T-helper 17 cell (primary cell): ENCODE data around the gene TRIM40. TPM values are rescaled to one million over a fixed set of nuclear protein-coding genes. Genes with fewer than 3 reads are reported as not detected.

Experiments used
- ATAC-seq: fragments of 150-1000 bp; cut with Tn5 transposase; 2 replicates; pipeline ENCODE4 v1.10.0; 2021; ENCODE audit warnings: mild to moderate bottlenecking, moderate library complexity
- DNase-seq, 3 donors: peaks; one replicate each; pipeline versions ENCODE4 v3.0.0 to v3.0.0-alpha.2; 2020 to 2021
- H3K9me3 ChIP-seq: one replicate; pipeline ENCODE4 v1.7.0; 2013; ENCODE audit warnings: low read length, mild to moderate bottlenecking; ENCODE audit not compliant: control insufficient read depth, poor library complexity, severe bottlenecking
- H3K27ac Mint-ChIP-seq: one replicate; pipeline ENCODE4 v1.8.0; 2022; ENCODE audit warnings: mild to moderate bottlenecking, moderate library complexity, mixed read lengths
- H3K27me3 Mint-ChIP-seq: one replicate; pipeline ENCODE4 v1.8.0; 2022; ENCODE audit warnings: mixed read lengths
- H3K36me3 Mint-ChIP-seq: one replicate; pipeline ENCODE4 v1.8.0; 2022; ENCODE audit warnings: low read depth, mixed read lengths
- H3K4me1 Mint-ChIP-seq: one replicate; pipeline ENCODE4 v1.8.0; 2022; ENCODE audit warnings: mild to moderate bottlenecking, mixed read lengths
- H3K4me3 Mint-ChIP-seq: one replicate; pipeline ENCODE4 v1.8.0; 2022; ENCODE audit warnings: mild to moderate bottlenecking, moderate library complexity, mixed read lengths
- total RNA-seq, 4 donors: library from RNA in 2 of 4; stranded (reverse) in 2 of 4; gene quantifications; one replicate each; pipeline ENCODE4 v1.2.3 and lab custom pipeline; 2022 to 2026

TRIM40 gene
- total RNA-seq, 2 donors from 2014 or later = 0.22 to 3.5 TPM

- Mint-ChIP-seq H3K27me3 (peaks cover 54% of the 10 kb centered on the region), H3K27ac (no peak overlapping the region), H3K4me1 (peaks cover 15% of the 10 kb centered on the region), H3K36me3 (no peaks in the 10 kb centered on the region), H3K4me3 (no peak overlapping the region)
- DNase-seq = no peak
- no peak for ATAC-seq
- no peaks in the 10 kb centered on the region for H3K9me3 ChIP-seq
These were observed 32.8 kb downstream of the TRIM40 start for GRCh38 chr6:30168741-30169140.

DNA sequence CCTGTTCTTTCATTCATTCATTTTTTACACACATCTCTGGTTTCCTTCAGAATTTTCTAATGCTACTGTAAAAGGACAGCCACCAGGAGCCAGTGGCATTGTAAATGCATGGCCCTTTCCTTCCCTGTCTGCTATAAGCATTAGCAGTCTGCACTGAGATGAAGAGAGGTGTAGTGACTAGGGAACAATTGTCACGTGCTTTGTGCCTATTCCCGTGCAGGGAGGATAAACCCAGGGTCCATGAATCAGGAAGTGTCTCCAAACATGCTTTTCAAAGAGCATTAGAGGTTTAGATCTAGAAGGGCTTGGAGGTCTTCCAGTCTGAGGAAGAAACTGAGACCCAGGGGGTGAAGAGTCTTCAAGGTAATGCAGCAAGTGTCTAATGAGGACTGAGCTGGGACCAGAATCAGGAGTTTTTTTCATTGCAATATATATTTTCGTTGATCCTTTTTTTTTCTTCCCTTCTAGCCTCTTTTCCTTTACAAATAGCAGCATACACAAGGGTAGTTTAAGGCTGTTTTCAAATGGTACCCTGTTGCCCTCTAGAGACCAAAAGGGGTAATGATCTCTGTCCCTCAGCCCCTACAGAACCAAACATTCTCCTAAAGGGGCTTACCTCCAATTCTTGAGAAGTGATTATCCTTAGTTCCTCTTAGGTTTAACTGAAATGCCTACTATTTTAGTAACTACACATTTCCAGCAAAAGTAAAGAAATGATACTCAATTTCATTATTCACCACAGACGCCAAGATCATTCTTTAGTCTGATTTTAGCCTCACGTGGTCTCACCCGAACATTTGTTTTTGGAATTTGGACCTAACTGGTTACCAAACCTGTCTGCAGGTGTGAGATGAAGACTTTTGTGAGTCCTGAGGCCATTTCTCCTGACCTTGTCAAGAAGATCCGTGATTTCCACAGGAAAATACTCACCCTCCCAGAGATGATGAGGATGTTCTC, 34.0 kb downstream of the TRIM40 start:
- H3K36me3 Mint-ChIP-seq = no peaks in the 10 kb centered on the region
- H3K27me3 Mint-ChIP-seq = peaks cover 59% of the 10 kb centered on the region
- H3K9me3 ChIP-seq = no peaks in the 10 kb centered on the region
- H3K4me1 Mint-ChIP-seq = peaks cover 15% of the 10 kb centered on the region
- peak; percentile 78 for ATAC-seq
- no peak for DNase-seq
- H3K27ac Mint-ChIP-seq = no peak overlapping the region
- no peak overlapping the region for H3K4me3 Mint-ChIP-seq

- Mint-ChIP-seq H3K4me3 (peak overlapping the region; percentile 7), H3K27ac (no peak overlapping the region), H3K27me3 (peaks cover 75% of the 10 kb centered on the region), H3K36me3 (no peaks in the 10 kb centered on the region), H3K4me1 (peaks cover 12% of the 10 kb centered on the region)
- DNase-seq = no peak
- H3K9me3 ChIP-seq = no peaks in the 10 kb centered on the region
- ATAC-seq = no peak
These were observed 35.9 kb downstream of the TRIM40 start for GRCh38 chr6:30171677-30172471.

GRCh38 chr6:30172681-30173080, 36.7 kb downstream of the TRIM40 start:
- H3K9me3 ChIP-seq = no peaks in the 10 kb centered on the region
- Mint-ChIP-seq H3K36me3 (no peaks in the 10 kb centered on the region), H3K27me3 (peaks cover 81% of the 10 kb centered on the region), H3K27ac (no peak overlapping the region), H3K4me1 (peaks cover 11% of the 10 kb centered on the region), H3K4me3 (peak overlapping the region; percentile 49)
- no peak for ATAC-seq
- no peak for DNase-seq

- no peak for ATAC-seq
- H3K4me3 Mint-ChIP-seq = no peak overlapping the region
- no peak overlapping the region for H3K27ac Mint-ChIP-seq
- no peak for DNase-seq
- H3K36me3 Mint-ChIP-seq = no peaks in the 10 kb centered on the region
- peaks cover 57% of the 10 kb centered on the region for H3K27me3 Mint-ChIP-seq
- peaks cover 2% of the 10 kb centered on the region for H3K4me1 Mint-ChIP-seq
- peaks cover 6% of the 10 kb centered on the region for H3K9me3 ChIP-seq
These were observed 39.8 kb downstream of the TRIM40 start for GRCh38 chr6:30175765-30176164.

- DNase-seq (no peak), ATAC-seq (no peak)
- Mint-ChIP-seq H3K36me3 (no peaks in the 10 kb centered on the region), H3K4me1 (no peaks in the 10 kb centered on the region), H3K27me3 (peaks cover 44% of the 10 kb centered on the region), H3K27ac (no peak overlapping the region), H3K4me3 (no peak overlapping the region)
- H3K9me3 ChIP-seq = peaks cover 6% of the 10 kb centered on the region
These were observed 42.9 kb downstream of the TRIM40 start for GRCh38 chr6:30178837-30179236.

GRCh38 chr6:30180145-30180544, 44.2 kb downstream of the TRIM40 start:
- no peak overlapping the region for H3K27ac Mint-ChIP-seq
- DNase-seq (no peak), ATAC-seq (no peak)
- H3K4me3 Mint-ChIP-seq = no peak overlapping the region
- peaks cover 4% of the 10 kb centered on the region for H3K36me3 Mint-ChIP-seq
- H3K27me3 Mint-ChIP-seq = peaks cover 38% of the 10 kb centered on the region
- peaks cover 4% of the 10 kb centered on the region for H3K4me1 Mint-ChIP-seq
- H3K9me3 ChIP-seq = peaks cover 6% of the 10 kb centered on the region

GRCh38 chr6:30184417-30185031, 48.6 kb downstream of the TRIM40 start:
- ATAC-seq = no peak
- peaks cover 24% of the 10 kb centered on the region for H3K36me3 Mint-ChIP-seq
- peaks cover 4% of the 10 kb centered on the region for H3K9me3 ChIP-seq
- no peak for DNase-seq
- peak overlapping the region; percentile 83 for H3K27ac Mint-ChIP-seq
- H3K4me3 Mint-ChIP-seq = no peak overlapping the region
- H3K4me1 Mint-ChIP-seq = peaks cover 11% of the 10 kb centered on the region
- peaks cover 10% of the 10 kb centered on the region for H3K27me3 Mint-ChIP-seq

GRCh38 chr6:30185846-30186484, 50.0 kb downstream of the TRIM40 start:
- ATAC-seq = no peak
- Mint-ChIP-seq H3K36me3 (peaks cover 32% of the 10 kb centered on the region), H3K27ac (peak overlapping the region; percentile 83), H3K4me3 (no peak overlapping the region), H3K27me3 (peaks cover 6% of the 10 kb centered on the region), H3K4me1 (peaks cover 14% of the 10 kb centered on the region)
- no peaks in the 10 kb centered on the region for H3K9me3 ChIP-seq
- no peak for DNase-seq

DNA sequence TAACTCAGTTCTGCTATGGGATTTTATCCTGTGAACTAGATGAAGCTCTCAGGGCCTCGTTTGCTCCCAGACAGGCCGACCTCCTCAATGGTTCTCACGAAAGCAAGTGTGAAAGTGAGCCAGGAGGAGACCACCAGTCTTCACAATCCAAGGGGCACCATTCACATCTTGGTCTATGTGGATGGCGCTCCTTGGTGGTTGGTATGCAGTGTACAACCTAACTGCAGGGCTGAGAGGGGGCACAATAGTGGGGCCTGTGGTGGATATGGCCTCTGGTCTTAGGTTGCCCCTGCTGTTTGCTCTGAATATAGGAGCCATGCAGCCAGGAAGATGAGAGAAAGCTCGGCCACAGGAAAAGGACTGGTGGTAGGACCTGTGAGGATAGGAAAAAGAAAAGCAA, 52.6 kb downstream of the TRIM40 start:
- Mint-ChIP-seq H3K4me1 (peaks cover 15% of the 10 kb centered on the region), H3K36me3 (peaks cover 35% of the 10 kb centered on the region), H3K27me3 (no peaks in the 10 kb centered on the region), H3K27ac (no peak overlapping the region), H3K4me3 (no peak overlapping the region)
- ATAC-seq = no peak
- H3K9me3 ChIP-seq = no peaks in the 10 kb centered on the region
- DNase-seq = no peak

DNA sequence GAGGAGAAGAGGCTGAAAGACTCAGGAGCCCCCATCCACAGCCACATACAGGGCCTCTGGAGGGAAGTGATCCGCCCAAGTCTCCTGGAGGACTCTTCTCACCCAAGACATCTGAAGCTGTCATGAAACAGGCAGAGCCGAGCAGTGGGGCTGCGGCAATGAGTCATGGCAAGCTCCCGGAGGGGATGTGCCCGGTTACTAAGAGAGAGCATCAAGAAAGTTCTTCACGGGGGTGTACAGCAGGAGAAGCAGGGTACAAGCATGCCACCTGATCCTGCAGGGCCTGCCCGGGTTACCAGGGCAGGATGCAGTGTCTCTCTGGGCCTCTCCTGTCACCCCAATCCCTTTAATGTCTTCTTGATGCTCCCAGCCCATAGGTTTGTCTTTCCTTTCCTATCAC, 56.1 kb downstream of the TRIM40 start:
- peaks cover 24% of the 10 kb centered on the region for H3K36me3 Mint-ChIP-seq
- DNase-seq = no peak
- H3K27ac Mint-ChIP-seq = peak overlapping the region; percentile 83
- no peaks in the 10 kb centered on the region for H3K9me3 ChIP-seq
- H3K4me3 Mint-ChIP-seq = no peak overlapping the region
- H3K4me1 Mint-ChIP-seq = peaks cover 10% of the 10 kb centered on the region
- H3K27me3 Mint-ChIP-seq = no peaks in the 10 kb centered on the region
- ATAC-seq = no peak

DNA sequence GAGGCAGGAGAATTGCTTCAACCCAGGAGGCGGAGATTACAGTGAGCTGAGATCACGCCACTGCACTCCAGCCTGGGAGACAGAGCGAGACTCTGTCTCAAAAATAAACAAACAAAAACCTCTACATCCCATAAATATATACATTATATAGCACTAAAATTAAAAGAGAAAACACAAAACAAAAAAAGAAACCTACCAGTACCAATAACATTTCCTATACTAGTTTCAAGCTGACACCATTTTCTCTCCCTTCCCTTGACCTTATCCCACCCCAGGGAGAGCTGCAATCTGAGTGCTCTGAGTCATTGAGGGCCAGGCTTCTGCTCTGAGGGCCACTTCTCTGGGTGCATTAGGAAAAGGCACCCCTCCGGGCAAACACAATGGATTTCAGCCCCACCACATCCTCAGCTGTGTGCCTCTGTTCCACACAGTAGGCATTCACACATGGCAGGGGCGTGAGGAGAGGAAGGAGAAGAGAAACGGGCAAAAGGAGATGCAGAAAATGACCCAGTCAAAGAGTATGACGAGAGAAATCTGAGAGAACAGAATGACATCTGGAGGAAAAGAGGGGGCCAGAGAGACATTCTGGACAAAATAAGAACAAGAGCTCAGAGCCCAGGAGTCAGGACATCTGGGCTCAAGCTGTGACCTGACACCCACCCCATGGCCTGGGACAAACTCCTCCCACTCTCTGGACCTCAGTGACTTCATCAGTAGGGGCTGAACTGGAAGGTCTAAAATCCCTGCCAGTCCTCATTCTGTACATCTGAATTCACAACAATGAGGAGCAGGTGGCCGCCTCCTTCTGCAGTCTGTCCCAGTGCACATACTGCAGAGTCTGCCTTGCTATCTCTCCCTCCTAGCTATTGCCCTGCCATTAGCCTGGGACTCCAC, 59.1 kb downstream of the TRIM40 start:
- peaks cover 19% of the 10 kb centered on the region for H3K36me3 Mint-ChIP-seq
- no peaks in the 10 kb centered on the region for H3K27me3 Mint-ChIP-seq
- H3K9me3 ChIP-seq = no peaks in the 10 kb centered on the region
- peaks cover 13% of the 10 kb centered on the region for H3K4me1 Mint-ChIP-seq
- ATAC-seq (no peak), DNase-seq (no peak)
- H3K27ac Mint-ChIP-seq = no peak overlapping the region
- H3K4me3 Mint-ChIP-seq = no peak overlapping the region
